Natural killer cell treated with Interleukin-12 subunit alpha and Interleukin-12 subunit beta and Interleukin-15 and Interleukin-18, amount 100 ng/mL, for 72 hours (primary cell): ENCODE data around the gene COL20A1. TPM values are rescaled to one million over a fixed set of nuclear protein-coding genes. Genes with fewer than 3 reads are reported as not detected.
"Not testable (repeated sequence)": the region's sequence is repeated elsewhere in the genome, so short reads cannot be mapped to it uniquely, and the experiment has no call there.

Source experiments
- ATAC-seq, 2 donors: fragments of 150-1000 bp; cut with Tn5 transposase in 1 of 2; sonication (Bioruptor Pico), chemical (Tn5 transposase) in 1 of 2; 2 replicates each; pipeline ENCODE4 v1.10.0; 2021
- DNase-seq: peaks from one replicate; pipeline ENCODE4 v3.0.0; 2022; ENCODE audit warnings: low spot score
- H3K27ac Mint-ChIP-seq, 2 donors: 1 replicate in 1 of 2; 2 replicates in 1 of 2; pipeline ENCODE4 v1.8.0; 2022; ENCODE audit warnings: mixed read lengths in 2 of 2, mild to moderate bottlenecking in 1 of 2, moderate library complexity in 1 of 2
- H3K27me3 Mint-ChIP-seq, 2 donors: 1 replicate in 1 of 2; 2 replicates in 1 of 2; pipeline ENCODE4 v1.8.0; 2022; ENCODE audit warnings: mixed read lengths in 2 of 2
- H3K36me3 Mint-ChIP-seq: one replicate; pipeline ENCODE4 v1.8.0; 2022; ENCODE audit warnings: mixed read lengths
- H3K4me1 Mint-ChIP-seq, 2 donors: 1 replicate in 1 of 2; 2 replicates in 1 of 2; pipeline ENCODE4 v1.8.0; 2022; ENCODE audit warnings: low read depth in 2 of 2, mixed read lengths in 2 of 2, mild to moderate bottlenecking in 1 of 2
- H3K4me3 Mint-ChIP-seq: one replicate; pipeline ENCODE4 v1.8.0; 2022; ENCODE audit warnings: mixed read lengths
- H3K9me3 Mint-ChIP-seq: 2 replicates; pipeline ENCODE4 v1.8.0; 2022; ENCODE audit warnings: mixed read lengths
- total RNA-seq, 2 donors: library from RNA; stranded (reverse); gene quantifications; one replicate each; pipeline ENCODE4 v1.2.3, GENCODE V29; 2022

Gene COL20A1
- total RNA-seq, 2 donors from 2014 or later = not detected

DNA sequence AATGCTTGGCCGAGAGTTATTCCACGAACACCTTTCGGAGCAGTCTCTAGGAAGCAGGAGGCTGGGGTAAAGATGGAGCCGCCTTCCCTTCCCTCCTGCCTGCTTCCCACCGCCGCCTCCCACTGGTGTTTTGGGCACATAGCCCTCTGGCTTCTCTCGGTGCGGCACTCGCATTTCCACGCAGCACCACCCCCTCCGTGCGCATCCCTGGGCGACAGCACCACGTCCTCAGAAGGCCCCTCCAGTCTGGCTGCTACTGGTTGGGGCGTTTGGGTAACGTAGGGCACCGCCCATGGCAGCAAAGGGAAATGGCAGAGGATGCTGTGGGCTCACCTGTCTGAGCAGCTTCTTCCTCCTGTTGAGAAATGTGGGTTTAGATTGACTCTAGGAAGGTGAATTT is 2.4 kb downstream of the COL20A1 start:
- no peak overlapping the region for H3K27ac Mint-ChIP-seq
- no peaks in the 10 kb centered on the region for H3K4me1 Mint-ChIP-seq
- no peaks in the 10 kb centered on the region for H3K9me3 Mint-ChIP-seq
- no peaks in the 10 kb centered on the region for H3K36me3 Mint-ChIP-seq
- peaks cover 4 to 6% of the 10 kb centered on the region in 2 donors for H3K27me3 Mint-ChIP-seq
- ATAC-seq (no peak), DNase-seq (no peak)
- H3K4me3 Mint-ChIP-seq = no peak overlapping the region

DNA sequence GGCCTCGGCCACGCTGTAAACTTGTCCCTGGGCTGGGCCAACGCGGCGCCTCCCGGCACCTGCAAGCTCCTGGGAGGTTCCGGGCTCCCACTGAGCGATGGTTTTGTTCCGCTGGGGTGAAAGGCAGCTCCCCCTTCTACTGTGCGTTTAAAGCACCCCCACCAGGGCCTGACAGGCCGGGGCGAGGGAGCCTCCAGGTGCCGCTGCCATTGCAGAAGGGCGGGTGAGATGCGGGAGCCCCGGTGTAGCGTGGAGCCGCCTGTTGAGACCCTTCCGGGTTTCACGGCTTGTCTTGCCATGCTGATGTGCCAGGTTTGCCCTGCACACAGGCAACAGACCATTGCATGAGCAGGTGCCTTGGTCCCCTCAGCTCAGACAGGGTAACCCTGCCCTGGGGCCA is 2.9 kb downstream of the COL20A1 start:
- ATAC-seq (no peak), DNase-seq (no peak)
- no peaks in the 10 kb centered on the region for H3K36me3 Mint-ChIP-seq
- H3K4me3 Mint-ChIP-seq = no peak overlapping the region
- no peaks in the 10 kb centered on the region for H3K9me3 Mint-ChIP-seq
- peaks cover 4 to 6% of the 10 kb centered on the region in 2 donors for H3K27me3 Mint-ChIP-seq
- H3K27ac Mint-ChIP-seq = no peak overlapping the region
- no peaks in the 10 kb centered on the region for H3K4me1 Mint-ChIP-seq

DNA sequence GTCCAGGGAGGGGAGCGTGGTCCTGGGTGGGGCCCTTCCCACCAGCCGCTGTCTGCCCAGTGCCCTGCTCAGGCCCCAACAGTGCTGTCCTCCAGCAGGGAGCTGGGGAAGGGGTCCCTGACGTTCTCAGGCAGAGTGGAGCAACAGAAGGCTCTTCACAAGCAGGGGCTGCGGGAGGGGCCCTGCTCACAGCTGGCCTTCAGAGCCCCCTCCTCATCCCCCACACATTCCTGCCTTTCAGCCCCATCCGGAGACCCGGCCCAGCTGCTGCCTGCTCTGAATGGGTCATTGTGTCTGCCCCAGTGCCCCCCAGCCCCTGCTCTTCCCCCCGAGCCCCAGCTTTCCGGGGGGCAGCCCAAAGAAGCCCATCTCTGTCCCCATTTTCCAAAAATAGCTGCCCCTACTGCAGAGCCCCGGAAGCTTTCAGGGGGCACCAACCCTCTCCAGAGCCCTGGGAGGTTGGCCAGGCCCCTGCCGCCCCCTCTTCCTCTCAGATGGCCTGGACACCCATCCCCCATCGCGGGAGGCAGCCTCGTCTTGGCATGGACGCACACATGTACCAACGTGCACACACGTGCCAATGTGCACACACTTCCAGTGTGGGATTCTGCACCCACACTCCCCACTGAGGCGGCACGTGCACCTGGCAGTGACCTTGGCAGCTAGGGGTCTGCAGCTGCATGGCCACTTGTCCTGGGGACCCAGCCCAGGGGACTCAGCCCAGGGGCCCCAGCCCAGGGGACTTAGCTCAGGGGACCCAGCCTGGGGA is 3.7 kb downstream of the COL20A1 start:
- Mint-ChIP-seq H3K36me3 (no peaks in the 10 kb centered on the region), H3K4me1 (no peaks in the 10 kb centered on the region), H3K27me3 (peaks cover 4 to 10% of the 10 kb centered on the region in 2 donors), H3K27ac (no peak overlapping the region), H3K4me3 (no peak overlapping the region), H3K9me3 (peaks cover 4% of the 10 kb centered on the region)
- ATAC-seq = no peak
- DNase-seq = no peak

DNA sequence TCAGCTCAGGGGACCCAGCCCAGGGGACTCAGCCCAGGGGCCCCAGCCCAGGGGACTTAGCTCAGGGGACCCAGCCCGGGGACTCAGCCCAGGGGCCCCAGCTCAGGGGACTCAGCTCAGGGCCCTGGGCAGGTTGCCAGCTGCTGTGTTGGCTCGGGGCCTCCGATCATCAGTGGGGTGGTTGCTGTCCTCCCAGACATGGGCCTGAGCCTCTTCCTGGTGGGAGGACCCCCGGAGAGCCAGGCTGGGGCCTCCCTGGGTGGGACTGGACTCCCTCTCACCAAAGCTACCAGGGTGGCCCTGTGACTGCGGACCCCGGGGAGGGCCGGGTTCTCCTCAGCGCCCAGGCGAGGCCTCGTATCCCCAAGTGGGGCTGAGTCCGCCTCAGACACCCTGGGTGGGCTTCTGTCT is 4.4 kb downstream of the COL20A1 start:
- Mint-ChIP-seq H3K27me3 (peaks cover 4 to 10% of the 10 kb centered on the region in 2 donors), H3K4me1 (no peaks in the 10 kb centered on the region), H3K27ac (no peak overlapping the region), H3K9me3 (peaks cover 4% of the 10 kb centered on the region), H3K4me3 (no peak overlapping the region), H3K36me3 (no peaks in the 10 kb centered on the region)
- DNase-seq (no peak), ATAC-seq (no peak)

DNA sequence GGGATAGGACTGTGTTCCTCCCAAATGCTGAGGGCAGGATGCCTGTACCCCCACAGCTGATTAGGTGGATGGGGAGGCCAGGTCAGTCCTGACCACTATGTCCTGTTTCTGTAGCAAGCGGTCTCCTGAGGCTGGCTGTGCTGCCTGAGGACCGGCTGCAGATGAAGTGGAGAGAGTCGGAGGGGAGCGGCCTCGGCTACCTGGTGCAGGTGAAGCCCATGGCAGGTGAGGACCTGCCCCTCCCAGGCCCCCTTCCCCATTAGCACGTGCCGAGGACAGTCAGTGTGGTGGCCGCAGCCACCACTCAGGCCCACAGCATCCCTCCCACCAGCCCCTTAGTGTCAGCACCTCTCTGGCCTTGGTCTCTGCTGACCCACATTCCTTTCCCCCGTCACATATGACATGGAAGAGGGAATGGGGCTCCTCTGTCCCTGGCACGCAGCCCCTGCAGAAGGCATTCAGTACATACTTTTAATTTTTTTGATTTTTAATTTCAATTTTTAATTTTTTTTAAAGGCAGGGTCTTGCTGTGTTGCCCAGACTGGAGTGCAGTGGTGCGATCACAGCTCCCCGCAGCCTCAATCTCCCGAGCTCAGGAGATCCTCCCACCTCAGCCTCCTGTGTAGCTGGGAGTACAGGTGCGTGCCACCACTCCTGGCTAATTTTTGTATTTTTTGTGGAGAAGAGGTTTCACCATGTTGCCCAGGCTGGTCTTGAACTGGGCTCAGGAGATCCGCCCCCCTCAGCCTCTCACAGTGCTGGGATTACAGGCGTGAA is 5.0 kb downstream of the COL20A1 start:
- H3K9me3 Mint-ChIP-seq = peaks cover 4% of the 10 kb centered on the region
- H3K4me3 Mint-ChIP-seq = no peak overlapping the region
- H3K36me3 Mint-ChIP-seq = no peaks in the 10 kb centered on the region
- H3K4me1 Mint-ChIP-seq = no peaks in the 10 kb centered on the region
- ATAC-seq = no peak
- peaks cover 10 to 13% of the 10 kb centered on the region in 2 donors for H3K27me3 Mint-ChIP-seq
- H3K27ac Mint-ChIP-seq = no peak overlapping the region
- DNase-seq = no peak

DNA sequence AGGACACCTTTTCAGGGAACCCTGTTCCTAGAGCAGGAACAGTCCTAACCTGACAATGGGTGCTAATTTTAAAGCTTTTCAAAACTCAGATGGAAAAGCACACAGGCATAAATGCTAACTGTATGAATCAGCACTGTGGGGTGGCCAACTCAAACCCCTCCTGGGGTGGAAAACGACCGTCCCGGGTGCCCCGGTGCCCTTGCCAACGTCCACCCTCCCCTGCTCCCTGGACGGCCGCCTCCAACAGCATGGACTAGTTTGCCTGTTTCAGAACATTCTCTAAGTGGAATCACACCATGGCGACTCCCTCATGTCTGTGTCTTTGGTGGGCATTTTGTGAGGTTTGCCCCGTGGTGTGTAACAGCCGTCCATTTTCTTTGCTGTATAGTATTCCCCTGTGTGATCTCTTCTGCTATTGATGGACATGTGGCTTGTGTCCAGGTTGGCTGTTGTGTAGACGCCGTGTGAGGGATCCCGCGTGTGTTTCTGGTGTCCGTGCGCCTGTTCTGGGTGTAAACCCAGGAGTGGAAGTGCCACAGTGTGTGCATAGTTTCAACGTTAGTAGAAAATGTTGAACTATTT is 5.8 kb downstream of the COL20A1 start:
- Mint-ChIP-seq H3K27ac (no peak overlapping the region), H3K4me3 (no peak overlapping the region), H3K4me1 (no peaks in the 10 kb centered on the region), H3K27me3 (peaks cover 11 to 13% of the 10 kb centered on the region in 2 donors), H3K9me3 (peaks cover 4% of the 10 kb centered on the region), H3K36me3 (no peaks in the 10 kb centered on the region)
- no peak for ATAC-seq
- DNase-seq = no peak

DNA sequence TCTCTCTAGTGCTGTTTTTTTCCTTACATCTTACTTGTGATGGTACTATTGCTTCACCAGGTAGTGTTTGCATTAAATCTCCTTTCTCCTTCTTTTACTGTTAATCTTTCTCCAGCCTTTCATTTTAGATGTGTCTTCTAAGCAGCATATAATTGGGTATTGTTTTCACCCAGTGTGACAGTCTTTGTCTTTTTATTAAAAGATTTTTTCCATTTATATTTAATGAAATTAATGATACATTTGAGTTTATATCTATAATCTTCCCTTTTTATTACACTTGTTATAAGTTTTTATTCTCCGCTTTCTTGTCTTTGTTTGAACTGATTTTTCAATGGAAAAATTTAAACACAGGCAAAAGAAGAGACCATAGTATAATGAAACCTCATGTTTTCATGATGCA is 8.7 kb downstream of the COL20A1 start:
- peaks cover 4% of the 10 kb centered on the region for H3K9me3 Mint-ChIP-seq
- ATAC-seq = no peak
- DNase-seq = no peak
- H3K36me3 Mint-ChIP-seq = no peaks in the 10 kb centered on the region
- H3K4me3 Mint-ChIP-seq = no peak overlapping the region
- H3K27me3 Mint-ChIP-seq = peaks cover 11 to 14% of the 10 kb centered on the region in 2 donors
- no peak overlapping the region for H3K27ac Mint-ChIP-seq
- no peaks in the 10 kb centered on the region for H3K4me1 Mint-ChIP-seq

DNA sequence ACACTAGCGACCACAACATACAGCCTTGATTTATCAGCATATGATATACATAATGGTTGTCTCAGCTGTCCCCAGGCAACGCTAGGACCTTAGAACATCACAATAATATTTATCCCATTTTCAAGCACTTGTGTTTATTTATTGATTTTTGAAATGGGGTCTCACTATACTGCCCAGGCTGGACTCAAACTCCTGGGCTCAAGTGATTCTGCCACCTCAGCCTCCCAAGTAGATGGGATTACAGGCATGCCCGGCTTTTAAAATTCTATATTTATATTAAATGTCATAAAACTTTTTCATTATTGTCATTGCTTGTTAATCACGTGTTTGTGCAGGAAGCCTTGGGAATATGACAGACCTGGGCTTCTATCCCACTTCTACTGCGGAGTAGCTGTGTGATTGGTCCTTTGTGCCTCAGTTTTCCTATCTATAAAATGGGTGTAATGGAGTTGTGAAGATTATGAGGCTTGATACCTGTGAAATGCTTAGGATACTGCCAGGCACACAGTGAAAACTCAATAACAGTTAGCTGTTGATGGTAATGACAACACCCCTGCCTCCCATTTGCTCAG is 10.2 kb downstream of the COL20A1 start:
- DNase-seq (no peak), ATAC-seq (no peak)
- no peaks in the 10 kb centered on the region for H3K36me3 Mint-ChIP-seq
- peaks cover 11 to 14% of the 10 kb centered on the region in 2 donors for H3K27me3 Mint-ChIP-seq
- H3K4me1 Mint-ChIP-seq = no peaks in the 10 kb centered on the region
- H3K4me3 Mint-ChIP-seq = no peak overlapping the region
- no peak overlapping the region for H3K27ac Mint-ChIP-seq
- peaks cover 4% of the 10 kb centered on the region for H3K9me3 Mint-ChIP-seq

DNA sequence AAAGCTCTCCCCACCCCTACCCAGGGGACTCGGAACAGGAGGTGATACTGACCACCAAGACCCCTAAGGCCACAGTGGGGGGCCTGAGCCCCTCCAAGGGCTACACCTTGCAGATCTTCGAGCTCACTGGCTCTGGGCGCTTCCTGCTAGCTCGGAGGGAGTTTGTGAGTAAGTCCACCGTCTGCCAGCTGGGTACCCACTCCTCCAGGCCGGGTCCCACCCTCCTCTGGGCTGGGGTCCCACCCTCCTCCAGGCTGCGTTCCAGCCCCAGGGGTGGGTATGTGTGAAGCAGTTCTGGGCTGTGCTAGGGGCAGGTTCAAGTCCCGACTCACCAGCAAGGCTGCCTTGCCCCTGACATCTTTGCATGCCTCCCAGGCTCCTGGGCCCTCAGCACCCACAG is 12.4 kb downstream of the COL20A1 start:
- Mint-ChIP-seq H3K27ac (no peak overlapping the region), H3K27me3 (peaks cover 7 to 10% of the 10 kb centered on the region in 2 donors), H3K36me3 (no peaks in the 10 kb centered on the region), H3K9me3 (peaks cover 4% of the 10 kb centered on the region), H3K4me1 (no peaks in the 10 kb centered on the region), H3K4me3 (no peak overlapping the region)
- DNase-seq (no peak), ATAC-seq (no peak)

DNA sequence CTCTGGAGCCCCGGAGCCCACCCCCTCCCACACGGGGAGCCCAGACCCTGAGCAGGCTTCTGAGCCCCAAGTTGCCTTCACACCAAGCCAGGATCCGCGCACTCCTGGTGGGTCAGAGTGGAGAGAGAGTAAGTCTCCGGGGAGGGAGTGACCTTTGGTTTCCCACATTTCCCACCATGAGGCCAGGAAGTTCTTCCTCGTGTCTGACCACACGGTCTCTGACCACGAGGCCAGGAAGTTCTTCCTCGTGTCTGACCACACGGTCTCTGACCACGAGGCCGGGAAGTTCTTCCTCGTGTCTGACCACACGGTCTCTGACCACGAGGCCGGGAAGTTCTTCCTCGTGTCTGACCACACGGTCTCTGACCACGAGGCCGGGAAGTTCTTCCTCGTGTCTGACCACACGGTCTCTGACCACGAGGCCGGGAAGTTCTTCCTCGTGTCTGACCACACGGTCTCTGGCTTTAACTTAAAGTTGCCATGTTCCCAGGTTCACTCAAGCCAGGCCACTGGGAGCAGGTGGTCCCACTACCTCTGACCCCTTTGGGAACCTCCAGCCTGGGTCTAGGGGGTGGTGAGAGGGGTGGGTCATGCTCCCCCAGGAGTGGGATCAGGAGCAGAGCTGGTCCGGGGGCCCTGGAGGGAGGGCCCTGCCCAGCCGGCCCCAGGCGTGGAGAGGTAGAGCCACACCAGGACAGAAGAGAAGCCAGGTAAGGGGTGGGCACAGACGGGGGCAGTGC is 13.1 kb downstream of the COL20A1 start:
- not testable (repeated sequence) for H3K9me3 Mint-ChIP-seq, H3K36me3 Mint-ChIP-seq, ATAC-seq, DNase-seq, H3K27ac Mint-ChIP-seq, H3K4me3 Mint-ChIP-seq, H3K4me1 Mint-ChIP-seq
- peaks cover 7 to 13% of the 10 kb centered on the region in 2 donors for H3K27me3 Mint-ChIP-seq

DNA sequence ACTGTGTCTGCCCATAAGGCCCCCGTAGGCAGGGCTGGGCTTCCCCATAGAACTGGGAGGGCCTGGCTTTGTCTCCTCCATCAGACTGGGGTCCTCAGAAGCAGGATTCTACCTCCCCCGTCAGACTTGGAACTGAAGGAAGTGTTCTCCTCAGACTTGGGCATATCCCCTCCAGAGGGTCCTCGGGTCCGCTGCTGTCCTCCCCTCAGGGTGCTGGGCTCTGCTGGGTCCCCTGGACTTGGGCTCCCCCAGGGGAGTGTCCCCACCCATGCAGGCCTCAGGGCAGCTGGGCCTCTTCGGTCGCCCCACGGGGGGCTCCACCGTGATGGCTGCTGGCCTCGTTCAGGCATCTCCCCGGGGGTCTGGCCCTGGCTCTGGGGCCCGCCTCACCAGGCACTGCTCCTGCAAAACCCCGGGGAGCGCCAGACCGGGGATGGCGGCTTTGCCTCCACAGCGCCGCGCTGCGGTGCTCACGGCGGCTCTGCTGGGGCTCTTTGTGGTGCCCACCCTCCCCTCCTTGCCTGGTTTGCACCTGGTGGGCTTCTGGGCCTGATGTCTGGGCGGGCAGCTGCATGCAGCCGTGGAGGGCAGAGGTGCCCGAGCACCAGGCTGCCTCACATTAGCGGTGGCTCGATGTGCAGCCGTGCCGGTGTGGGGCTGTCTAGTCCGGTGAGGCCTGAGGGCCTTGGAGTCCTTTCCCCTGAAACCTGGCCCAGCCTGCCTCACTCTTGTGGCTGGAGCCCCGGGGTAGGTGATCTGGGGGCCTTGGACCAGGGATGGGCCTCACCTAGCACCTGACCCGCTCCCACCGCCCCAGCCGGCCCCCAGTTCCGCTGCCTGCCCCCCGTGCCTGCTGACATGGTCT is 13.9 kb downstream of the COL20A1 start:
- DNase-seq (no peak), ATAC-seq (no peak)
- H3K27me3 Mint-ChIP-seq = peaks cover 7 to 8% of the 10 kb centered on the region in 2 donors
- no peaks in the 10 kb centered on the region for H3K36me3 Mint-ChIP-seq
- H3K4me1 Mint-ChIP-seq = no peaks in the 10 kb centered on the region
- no peak overlapping the region for H3K4me3 Mint-ChIP-seq
- H3K9me3 Mint-ChIP-seq = no peaks in the 10 kb centered on the region
- no peak overlapping the region for H3K27ac Mint-ChIP-seq

DNA sequence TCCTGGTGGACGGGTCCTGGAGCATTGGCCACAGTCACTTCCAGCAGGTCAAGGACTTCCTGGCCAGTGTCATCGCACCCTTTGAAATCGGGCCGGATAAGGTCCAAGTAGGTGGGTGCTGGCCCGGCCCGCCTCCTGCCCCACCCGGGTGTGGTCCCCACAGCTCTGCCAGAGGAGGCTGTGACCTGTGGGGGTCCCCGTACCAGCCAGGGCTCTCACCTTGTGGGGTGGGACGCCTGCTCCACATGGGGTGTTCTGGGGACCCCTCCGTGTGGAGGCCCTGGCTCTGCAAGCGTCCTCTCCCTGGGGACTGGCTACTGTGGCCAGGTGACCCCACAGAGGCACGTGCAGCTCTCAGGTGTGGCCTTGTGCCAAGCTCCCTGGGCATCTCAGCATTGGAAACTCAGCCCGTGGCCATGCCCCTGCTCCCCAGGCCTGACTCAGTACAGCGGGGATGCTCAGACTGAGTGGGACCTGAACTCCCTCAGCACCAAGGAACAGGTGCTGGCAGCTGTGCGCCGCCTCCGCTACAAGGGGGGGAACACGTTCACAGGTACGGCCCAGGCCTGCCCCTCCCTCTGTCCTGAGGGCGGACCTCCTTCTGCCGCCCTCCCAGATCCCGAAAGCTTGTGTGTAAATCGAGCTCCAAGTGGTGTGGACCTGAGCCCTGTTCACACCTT is 14.7 kb downstream of the COL20A1 start:
- Mint-ChIP-seq H3K27ac (no peak overlapping the region), H3K4me3 (no peak overlapping the region), H3K9me3 (no peaks in the 10 kb centered on the region), H3K27me3 (peaks cover 4 to 7% of the 10 kb centered on the region in 2 donors), H3K36me3 (no peaks in the 10 kb centered on the region), H3K4me1 (no peaks in the 10 kb centered on the region)
- ATAC-seq = no peak
- DNase-seq = no peak
